Astrocyte (in vitro differentiated cells and primary cell): ENCODE results near the gene DTWD1. TPM values are rescaled to one million over a fixed set of nuclear protein-coding genes. Genes with fewer than 3 reads are reported as not detected.
A peak's percentile ranks its signal among the peaks of the same experiment; 100 is the strongest.

Experiments used
- DNase-seq: peaks from one replicate; pipeline ENCODE4 v3.0.0-alpha.2; 2010; ENCODE audit warnings: low read depth
- FAIRE-seq: peaks from 2 replicates; lab custom pipeline; 2011; peaks lifted over from hg19 to GRCh38; lab: Jason Lieb, UNC
- H2AFZ ChIP-seq: 2 replicates; pipeline ENCODE4 v1.6.0; 2012; ENCODE audit warnings: low read depth, low read length, inconsistent platforms
- H3K27ac ChIP-seq: 2 replicates; pipeline ENCODE4 v1.5.1; 2011; ENCODE audit warnings: low read depth, low read length, inconsistent platforms
- H3K27me3 ChIP-seq: 2 replicates; pipeline ENCODE4 v1.6.0; 2011; ENCODE audit warnings: low read length, inconsistent platforms; ENCODE audit not compliant: insufficient read depth
- H3K36me3 ChIP-seq: 2 replicates; pipeline ENCODE4 v1.5.1; 2011; ENCODE audit warnings: low read length, inconsistent platforms; ENCODE audit not compliant: insufficient read depth
- H3K4me1 ChIP-seq: 2 replicates; pipeline ENCODE4 v1.5.1; 2011; ENCODE audit warnings: low read length, inconsistent platforms; ENCODE audit not compliant: insufficient read depth
- H3K4me2 ChIP-seq: 2 replicates; pipeline ENCODE4 v1.6.0; 2012; ENCODE audit warnings: low read length, inconsistent platforms
- H3K4me3 ChIP-seq: 2 replicates; pipeline ENCODE4 v1.5.1; 2011; ENCODE audit warnings: low read depth, mild to moderate bottlenecking, low read length, inconsistent platforms; ENCODE audit not compliant: insufficient read depth
- H3K79me2 ChIP-seq: 2 replicates; pipeline ENCODE4 v1.6.0; 2012; ENCODE audit warnings: mild to moderate bottlenecking, low read length, inconsistent platforms; ENCODE audit not compliant: insufficient read depth
- H3K9ac ChIP-seq: 2 replicates; pipeline ENCODE4 v1.6.0; 2012; ENCODE audit warnings: mild to moderate bottlenecking, low read length, inconsistent platforms
- H3K9me3 ChIP-seq: 2 replicates; pipeline ENCODE4 v1.5.1; 2012; ENCODE audit warnings: low read depth, mild to moderate bottlenecking, low read length, inconsistent platforms; ENCODE audit not compliant: insufficient read depth
- H4K20me1 ChIP-seq: 2 replicates; pipeline ENCODE4 v1.6.0; 2012; ENCODE audit warnings: low read length, inconsistent platforms; ENCODE audit not compliant: insufficient read depth
- H3K27ac Mint-ChIP-seq: one replicate; pipeline ENCODE4 v1.8.0; 2021; ENCODE audit warnings: mild to moderate bottlenecking, mixed read lengths; ENCODE audit not compliant: unreplicated experiment
- H3K27me3 Mint-ChIP-seq: one replicate; pipeline ENCODE4 v1.8.0; 2021; ENCODE audit warnings: low read depth, mixed read lengths; ENCODE audit not compliant: unreplicated experiment
- H3K36me3 Mint-ChIP-seq: one replicate; pipeline ENCODE4 v1.8.0; 2021; ENCODE audit warnings: low read depth, mixed read lengths; ENCODE audit not compliant: unreplicated experiment
- H3K4me1 Mint-ChIP-seq: one replicate; pipeline ENCODE4 v1.8.0; 2021; ENCODE audit warnings: low read depth, mixed read lengths; ENCODE audit not compliant: unreplicated experiment
- H3K4me3 Mint-ChIP-seq: one replicate; pipeline ENCODE4 v1.8.0; 2021; ENCODE audit warnings: mild to moderate bottlenecking, moderate library complexity, mixed read lengths; ENCODE audit not compliant: unreplicated experiment
- H3K9me3 Mint-ChIP-seq: one replicate; pipeline ENCODE4 v1.8.0; 2021; ENCODE audit warnings: mild to moderate bottlenecking, mixed read lengths; ENCODE audit not compliant: unreplicated experiment
- CTCF ChIP-seq: IDR thresholded peaks from 2 replicates; pipeline ENCODE4 v1.5.1; 2011; ENCODE audit warnings: low read depth, mild to moderate bottlenecking, inconsistent platforms, low read length, moderate library complexity; ENCODE audit not compliant: insufficient read depth
- EZH2 ChIP-seq: IDR thresholded peaks from 2 replicates; pipeline ENCODE4 v1.6.1; 2012; ENCODE audit warnings: mild to moderate bottlenecking, low read length, inconsistent platforms; ENCODE audit not compliant: insufficient read depth
- total RNA-seq: library from RNA; stranded (reverse); gene quantifications from 2 replicates; pipeline ENCODE4 v1.2.1, GENCODE V29; 2021

DTWD1 gene
- total RNA-seq, 1 donor from 2014 or later, result 21.9 TPM

DNA sequence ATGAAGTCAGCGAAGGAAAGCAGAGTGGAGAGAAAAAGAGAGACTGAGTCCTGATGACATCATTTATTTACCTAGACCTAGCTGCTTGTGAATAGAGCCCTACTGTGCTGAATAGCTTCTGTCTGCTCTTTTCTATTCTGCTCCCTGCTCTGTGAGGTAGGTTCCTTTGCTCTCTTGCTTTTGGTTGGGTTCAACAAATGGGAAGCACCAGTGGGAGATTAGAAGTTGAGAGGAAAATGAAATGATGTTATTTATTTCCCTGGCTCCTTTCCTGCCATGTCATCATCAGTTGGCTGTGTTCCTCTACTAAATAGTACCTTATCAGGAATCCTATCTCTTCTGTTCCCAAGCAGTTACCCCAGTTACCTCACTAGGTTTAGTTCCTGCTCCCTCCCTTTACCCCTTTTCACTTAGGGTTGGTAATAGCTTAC is 23.5 kb downstream of the DTWD1 start:
- Histone ChIP-seq H3K9ac (no peak overlapping the region), H3K79me2 (no peaks in the 10 kb centered on the region), H3K4me2 (no peak overlapping the region), H2AFZ (no peak overlapping the region), H3K9me3 (no peaks in the 10 kb centered on the region), H4K20me1 (no peaks in the 10 kb centered on the region), H3K27me3 (no peaks in the 10 kb centered on the region), H3K4me3 (no peak overlapping the region), H3K36me3 (no peaks in the 10 kb centered on the region), H3K27ac (no peak overlapping the region), H3K4me1 (peaks cover 9% of the 10 kb centered on the region)
- Mint-ChIP-seq H3K4me1 (peaks cover 15% of the 10 kb centered on the region), H3K27ac (no peak overlapping the region), H3K27me3 (no peaks in the 10 kb centered on the region), H3K4me3 (no peak overlapping the region), H3K9me3 (no peaks in the 10 kb centered on the region), H3K36me3 (peaks cover 5% of the 10 kb centered on the region)
- no peak for TF ChIP-seq CTCF
- no peak for TF ChIP-seq EZH2
- FAIRE-seq, result no peak
- DNase-seq, result peak; percentile 36

DNA sequence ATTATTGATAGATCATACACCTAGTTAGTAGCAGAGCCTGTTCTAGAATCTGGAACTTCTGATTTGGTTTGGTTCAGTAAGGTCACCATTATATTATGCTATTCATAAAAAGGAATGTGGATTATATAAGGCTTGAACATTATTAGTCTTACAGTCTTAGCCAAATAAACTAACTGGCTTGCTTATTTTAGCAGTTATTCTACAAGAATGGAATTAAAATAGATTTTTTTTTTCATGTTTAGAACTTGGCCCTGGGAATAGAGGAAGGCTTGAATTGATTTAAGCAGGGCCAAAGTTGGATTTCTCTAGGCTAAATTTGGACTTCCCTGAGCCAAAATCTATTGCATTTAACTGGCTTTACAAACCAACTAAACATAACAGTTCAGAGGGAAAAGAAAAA is 24.4 kb downstream of the DTWD1 start:
- FAIRE-seq, result no peak
- no peaks in the 10 kb centered on the region for H3K79me2 ChIP-seq

More for the DNA sequence above, 24.4 kb downstream of the DTWD1 start:
- no peak for DNase-seq
- H3K27me3 Mint-ChIP-seq, result no peaks in the 10 kb centered on the region
- Histone ChIP-seq H3K4me2 (peak overlapping the region; percentile 13), H3K4me1 (peaks cover 9% of the 10 kb centered on the region), H3K27me3 (no peaks in the 10 kb centered on the region), H3K4me3 (no peak overlapping the region), H3K27ac (peak overlapping the region; percentile 15), H3K9me3 (no peaks in the 10 kb centered on the region), H4K20me1 (no peaks in the 10 kb centered on the region), H2AFZ (no peak overlapping the region), H3K36me3 (no peaks in the 10 kb centered on the region), H3K9ac (no peak overlapping the region)
- TF ChIP-seq EZH2 (no peak), CTCF (no peak)
- peaks cover 5% of the 10 kb centered on the region for H3K36me3 Mint-ChIP-seq
- H3K4me3 Mint-ChIP-seq, result no peak overlapping the region
- peaks cover 21% of the 10 kb centered on the region for H3K4me1 Mint-ChIP-seq
- H3K27ac Mint-ChIP-seq, result peak overlapping the region; percentile 14
- no peaks in the 10 kb centered on the region for H3K9me3 Mint-ChIP-seq
